B cell (primary cell): Measurements from ENCODE around the gene GPR15LG. TPM values are rescaled to one million over a fixed set of nuclear protein-coding genes. Genes with fewer than 3 reads are reported as not detected.

ENCODE experiments used
- ATAC-seq: fragments of 200-7000 bp; cut with Tn5 transposase; one replicate; pipeline ENCODE4 v1.10.0; 2021; ENCODE audit warnings: low read depth, mild to moderate bottlenecking, moderate number of reproducible peaks, moderate library complexity
- CTCF ChIA-PET: fragments of 350-600 bp; sonication (Branson Sonifier 250); formaldehyde crosslinking; loops from one replicate; lab custom pipeline; 2021; ENCODE audit warnings: antibody characterized with exemption, inconsistent platforms; lab: Charles Lee
- POLR2A ChIA-PET: fragments of 350-600 bp; sonication (Branson Sonifier 250); formaldehyde crosslinking; loops from one replicate; lab custom pipeline; 2021; ENCODE audit warnings: antibody characterized with exemption; lab: Charles Lee
- DNase-seq: peaks from one replicate; pipeline ENCODE4 v3.0.0; 2013
- H2AFZ ChIP-seq: 2 replicates; pipeline ENCODE4 v1.6.1; 2012; ENCODE audit warnings: mild to moderate bottlenecking, low read depth, low read length; ENCODE audit not compliant: insufficient read depth, poor library complexity, severe bottlenecking
- H3K27ac ChIP-seq, 2 donors: 1 replicate in 1 of 2; 2 replicates in 1 of 2; pipeline ENCODE4 v1.5.1; 2012 to 2013; ENCODE audit warnings: low read length in 2 of 2, mild to moderate bottlenecking in 2 of 2, moderate library complexity in 1 of 2
- H3K27me3 ChIP-seq, 4 experiments: fragments of 200-600 bp in 1 of 4; sonication (generic) in 1 of 4; replicated peaks in 1 of 4; 1 replicate in 2 of 4; 2 replicates in 2 of 4; pipeline versions ENCODE4 v1.6.1 to v1.7.0; 2013 to 2016; ENCODE audit warnings: low read length in 3 of 4, mild to moderate bottlenecking in 2 of 4, mixed read lengths in 1 of 4, moderate library complexity in 1 of 4; ENCODE audit not compliant: insufficient read depth in 4 of 4, control insufficient read depth in 3 of 4; ENCODE audit errors: control extremely low read depth in 1 of 4
- H3K36me3 ChIP-seq, 2 experiments: replicated peaks in 1 of 2; 1 replicate in 1 of 2; 2 replicates in 1 of 2; pipeline versions ENCODE4 v1.6.1 to v1.7.1; 2013; ENCODE audit warnings: low read length in 1 of 2; ENCODE audit not compliant: insufficient read depth in 2 of 2, control insufficient read depth in 1 of 2; ENCODE audit errors: control extremely low read depth in 1 of 2, extremely low read depth in 1 of 2
- H3K4me1 ChIP-seq, 2 donors: fragments of 200-600 bp in 1 of 2; sonication (generic) in 1 of 2; 1 replicate in 1 of 2; 2 replicates in 1 of 2; pipeline versions ENCODE4 v1.5.1 to v1.6.1; 2013 to 2017; ENCODE audit warnings: low read length in 2 of 2; ENCODE audit not compliant: control insufficient read depth in 2 of 2, insufficient read depth in 2 of 2
- H3K4me2 ChIP-seq: replicated peaks from 2 replicates; pipeline ENCODE3; 2012; ENCODE audit warnings: mild to moderate bottlenecking, low read depth, low read length; ENCODE audit not compliant: poor library complexity, severe bottlenecking
- H3K4me3 ChIP-seq, 5 experiments: fragments of 200-600 bp in 1 of 5; sonication (generic) in 1 of 5; 1 replicate in 3 of 5; 2 replicates in 2 of 5; pipeline versions ENCODE4 v1.5.1 to v1.7.0; 2011 to 2016; ENCODE audit warnings: low read length in 4 of 5, mild to moderate bottlenecking in 4 of 5, low read depth in 2 of 5, control low read depth in 1 of 5, moderate library complexity in 1 of 5; ENCODE audit not compliant: insufficient read depth in 1 of 5; ENCODE audit errors: control extremely low read depth in 1 of 5, extremely low read depth in 1 of 5
- H3K79me2 ChIP-seq: fragments of 200-600 bp; sonication (generic); one replicate; pipeline ENCODE4 v1.6.0; 2016; ENCODE audit warnings: low read length; ENCODE audit not compliant: control insufficient read depth, insufficient read depth
- H3K9ac ChIP-seq: fragments of 200-600 bp; sonication (generic); 2 replicates; pipeline ENCODE4 v1.6.1; 2017; ENCODE audit warnings: mild to moderate bottlenecking, low read length, moderate library complexity
- H3K9me3 ChIP-seq, 3 donors: one replicate each; pipeline versions ENCODE4 v1.6.1 to v1.7.1; 2013; ENCODE audit warnings: low read length in 2 of 3; ENCODE audit not compliant: control insufficient read depth in 2 of 3, insufficient read depth in 1 of 3; ENCODE audit errors: control extremely low read depth in 1 of 3
- H4K20me1 ChIP-seq: 2 replicates; pipeline ENCODE4 v1.6.0; 2012; ENCODE audit warnings: mild to moderate bottlenecking, low read length; ENCODE audit not compliant: insufficient read depth, control insufficient read depth, poor library complexity, severe bottlenecking
- H3K27ac Mint-ChIP-seq: one replicate; pipeline ENCODE4 v1.8.0; 2021; ENCODE audit warnings: mixed read lengths
- H3K27me3 Mint-ChIP-seq: one replicate; pipeline ENCODE4 v1.8.0; 2021; ENCODE audit warnings: mixed read lengths
- H3K4me1 Mint-ChIP-seq: one replicate; pipeline ENCODE4 v1.8.0; 2021; ENCODE audit warnings: mixed read lengths
- H3K4me3 Mint-ChIP-seq: one replicate; pipeline ENCODE4 v1.8.0; 2021; ENCODE audit warnings: mixed read lengths
- H3K9me3 Mint-ChIP-seq: one replicate; pipeline ENCODE4 v1.8.0; 2022; ENCODE audit warnings: mixed read lengths; ENCODE audit not compliant: insufficient read depth
- CTCF ChIP-seq: fragments of 200-600 bp; IDR thresholded peaks from one replicate; pipeline ENCODE4 v1.8.0; 2022; ENCODE audit warnings: antibody characterized with exemption, mild to moderate bottlenecking
- EZH2 ChIP-seq: IDR thresholded peaks from 2 replicates; pipeline ENCODE4 v1.6.1; 2012; ENCODE audit warnings: borderline replicate concordance, low read depth, mild to moderate bottlenecking, moderate library complexity, low read length; ENCODE audit not compliant: insufficient read depth, poor library complexity, severe bottlenecking
- WGBS: methylation state at CpG from one replicate; pipeline ENCODE4 v1.1.5; 2013; ENCODE audit warnings: missing lambda C conversion rate; ENCODE audit not compliant: insufficient coverage; 5-methylcytosine and 5-hydroxymethylcytosine counted together
- intact Hi-C: fragments of 100-400 bp; cut with micrococcal nuclease; formaldehyde crosslinking; loops from one replicate; pipeline ENCODE4 v1.10.0; 2022
- polyA plus RNA-seq: library from polyadenylated mRNA; depleted of rRNA; stranded (reverse); fragments of >200 nt; gene quantifications from 2 replicates; pipeline ENCODE4 v1.2.3, GENCODE V29; 2012
- total RNA-seq, 2 donors: library from RNA; stranded (reverse); fragments of 120-200 nt in 1 of 2; gene quantifications; 1 replicate in 1 of 2; 2 replicates in 1 of 2; pipeline versions ENCODE4 v1.2.3 to v1.2.4, GENCODE V29; 2013 to 2022

The GPR15LG gene
- total and polyA plus RNA-seq, 2 donors (not counting 1 experiment from before 2014, with no cell fraction given) = not detected

- H3K27ac Mint-ChIP-seq = peak overlapping the region; percentile 90
- no peak for TF ChIP-seq CTCF
- TF ChIP-seq EZH2 = no peak
- H3K79me2 ChIP-seq = peaks cover 24% of the 10 kb centered on the region
- intact Hi-C loops = no loop called here
- H3K4me3 ChIP-seq = peak overlapping the region; percentile 80 to 94 (median 85)
- peak overlapping the region; percentile 96 for H3K4me3 Mint-ChIP-seq
- H3K4me1 ChIP-seq = peaks cover 16 to 21% of the 10 kb centered on the region in 2 donors
- peak overlapping the region; percentile 72 for H2AFZ ChIP-seq
- H3K27me3 Mint-ChIP-seq = no peaks in the 10 kb centered on the region
- H3K9me3 Mint-ChIP-seq = no peaks in the 10 kb centered on the region
- no peaks in the 10 kb centered on the region for H4K20me1 ChIP-seq
- ChIA-PET POLR2A (no interaction called here), CTCF (interaction anchor here (1.1 to 2.5 kb wide), 2 partner anchors 9 to 72 kb away, joined by 3 to 15 read pairs; no protein-coding TSS in a partner anchor)
- peak overlapping the region; percentile 99 for H3K9ac ChIP-seq
- no peak for ATAC-seq
- H3K4me2 ChIP-seq = peak overlapping the region; percentile 82
- 16% methylated on average over 11 of the region's 12 CpGs for WGBS
- DNase-seq = no peak
- H3K27ac ChIP-seq = peak overlapping the region; percentile 90 to 98
- peaks cover 30% of the 10 kb centered on the region for H3K4me1 Mint-ChIP-seq
- peaks cover 0 to 1% (median 0%) of the 10 kb centered on the region in 3 donors for H3K9me3 ChIP-seq
- H3K27me3 ChIP-seq = no peaks in the 10 kb centered on the region
- H3K36me3 ChIP-seq = peaks cover 0 to 26% of the 10 kb centered on the region in 2 experiments
Measured at GRCh38 chr10:84140036-84140379, 33.6 kb upstream of the GPR15LG start.

DNA sequence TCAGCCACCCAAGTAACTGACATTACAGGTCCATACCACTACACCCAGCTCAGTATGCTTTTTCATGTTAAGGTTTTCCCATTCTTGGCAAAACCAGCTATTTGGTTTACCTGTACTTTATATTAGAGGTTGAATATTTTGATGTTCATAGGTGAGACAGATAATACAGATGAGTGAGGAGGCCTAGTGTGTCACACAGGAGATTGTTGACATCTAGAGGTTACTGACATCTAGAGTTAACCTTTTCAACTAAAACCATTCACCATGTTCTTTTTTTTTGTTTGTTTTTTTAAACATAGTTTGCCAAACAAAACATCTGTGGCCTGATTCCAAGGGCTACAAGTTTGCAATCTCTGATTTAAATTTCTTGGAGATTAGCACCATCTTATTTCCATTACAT is 26.3 kb upstream of the GPR15LG start:
- Mint-ChIP-seq H3K9me3 (no peaks in the 10 kb centered on the region), H3K4me1 (peaks cover 3% of the 10 kb centered on the region), H3K4me3 (no peak overlapping the region), H3K27ac (no peak overlapping the region), H3K27me3 (no peaks in the 10 kb centered on the region)
- no peaks in the 10 kb centered on the region for H3K9me3 ChIP-seq
- peaks cover 4 to 85% of the 10 kb centered on the region in 2 experiments for H3K36me3 ChIP-seq
- no peak overlapping the region for H3K9ac ChIP-seq
- ATAC-seq (no peak), DNase-seq (no peak)
- TF ChIP-seq CTCF = no peak
- TF ChIP-seq EZH2 = no peak
- no peaks in the 10 kb centered on the region for H3K79me2 ChIP-seq
- no peaks in the 10 kb centered on the region for H3K27me3 ChIP-seq
- intact Hi-C loops = no loop called here
- peak overlapping the region in 1 of 2 donors; percentile 13 for H3K27ac ChIP-seq
- POLR2A ChIA-PET = interaction anchor here (1.1 kb wide), 1 partner anchor 17 kb away, joined by 3 read pairs; no protein-coding TSS in a partner anchor
- no peaks in the 10 kb centered on the region for H3K4me1 ChIP-seq
- H4K20me1 ChIP-seq = no peaks in the 10 kb centered on the region
- no peak overlapping the region for H3K4me3 ChIP-seq
- CTCF ChIA-PET = interaction anchor here (0.7 to 5.0 kb wide), 20 partner anchors 8 to 389 kb away, joined by 3 to 72 read pairs (median 4); partner anchors contain the start of genes CCSER2, CDHR1, GHITM and GPR15LG
- H3K4me2 ChIP-seq = no peak overlapping the region
- H2AFZ ChIP-seq = no peak overlapping the region
